Left kidney (tissue), 2 donors: Measurements from ENCODE around the gene BBS12. TPM values are rescaled to one million over a fixed set of nuclear protein-coding genes. Genes with fewer than 3 reads are reported as not detected.
A peak's percentile ranks its signal among the peaks of the same experiment; 100 is the strongest.

Experiments used
- DNase-seq: peaks from one replicate; pipeline ENCODE4 v3.0.0-alpha.2; 2013
- polyA plus RNA-seq: library from polyadenylated mRNA; unstranded; fragments of 120-200 nt; gene quantifications from one replicate; pipeline ENCODE4 v1.2.1, GENCODE V29; 2013; ENCODE audit not compliant: insufficient read length

BBS12 gene
- polyA plus RNA-seq, 1 donor: 15.7 TPM

GRCh38 chr4:122711919-122712318 is 20.6 kb upstream of the BBS12 start:
- no peak for DNase-seq

DNA sequence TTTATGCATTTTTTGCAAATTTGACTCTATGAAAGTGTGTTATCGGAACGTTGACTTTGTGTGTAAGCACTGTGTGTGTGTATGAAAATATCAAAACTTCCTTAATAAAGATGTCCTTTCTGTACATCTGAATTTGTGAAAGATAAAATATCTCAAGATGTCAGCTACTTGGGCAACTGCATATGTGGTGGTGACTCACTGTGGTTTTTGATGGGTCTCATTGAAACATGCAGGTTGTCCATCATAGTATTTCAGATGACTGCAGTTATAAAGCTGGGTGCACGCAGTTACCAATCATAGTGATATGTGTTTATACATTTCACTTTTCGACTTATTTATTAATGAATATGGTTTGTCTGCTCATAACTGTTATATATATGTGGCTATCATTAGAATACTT is 19.7 kb upstream of the BBS12 start:
- DNase-seq: no peak

GRCh38 chr4:122715221-122715620 is 17.3 kb upstream of the BBS12 start:
- no peak for DNase-seq

DNA sequence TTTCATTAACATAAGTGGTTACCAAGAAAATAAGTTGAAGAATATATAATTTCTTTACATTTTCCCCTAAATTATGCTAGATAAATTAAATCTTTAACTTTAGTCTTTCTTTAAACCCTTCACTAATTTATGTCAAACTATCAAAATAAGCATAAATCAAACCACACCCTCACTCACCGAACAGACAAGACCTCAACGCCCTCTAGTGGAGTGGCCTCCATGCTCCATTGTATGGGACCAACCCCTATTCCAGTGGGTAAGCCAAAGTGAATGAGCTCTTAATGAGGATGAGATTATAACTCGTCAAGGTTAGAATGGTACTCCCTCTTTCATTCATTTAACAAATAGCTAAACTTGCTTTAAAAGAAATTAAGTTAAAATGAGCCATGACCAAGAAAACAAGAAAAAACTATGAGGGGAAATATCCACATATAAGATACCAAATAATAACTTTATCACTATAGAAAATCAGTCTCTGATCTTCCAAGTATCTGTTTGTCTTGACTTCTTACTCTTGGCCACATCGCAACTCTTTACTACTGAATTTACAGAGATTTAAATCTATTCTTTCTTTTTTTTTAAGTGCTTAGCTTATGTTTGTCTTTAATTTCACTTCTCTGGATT is 15.6 kb upstream of the BBS12 start:
- DNase-seq: no peak

DNA sequence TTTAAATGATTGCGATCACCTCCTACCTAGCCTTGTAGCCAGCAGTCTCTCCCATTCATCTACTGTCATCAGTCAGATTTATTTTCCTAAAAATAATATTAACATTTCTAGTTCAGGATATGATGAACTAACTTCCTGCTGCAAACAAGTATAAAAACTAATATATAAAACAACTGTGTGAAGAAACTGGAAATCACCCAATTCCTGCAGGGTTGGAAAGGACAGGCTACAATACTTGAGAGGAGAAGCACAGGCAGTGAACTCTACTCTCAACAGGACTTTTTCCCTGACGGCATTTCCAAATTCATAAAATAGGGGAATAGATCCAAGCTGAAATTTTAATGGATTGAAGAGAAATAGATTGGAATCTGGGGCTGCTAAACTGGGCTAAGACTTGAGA is 14.2 kb upstream of the BBS12 start:
- no peak for DNase-seq

DNA sequence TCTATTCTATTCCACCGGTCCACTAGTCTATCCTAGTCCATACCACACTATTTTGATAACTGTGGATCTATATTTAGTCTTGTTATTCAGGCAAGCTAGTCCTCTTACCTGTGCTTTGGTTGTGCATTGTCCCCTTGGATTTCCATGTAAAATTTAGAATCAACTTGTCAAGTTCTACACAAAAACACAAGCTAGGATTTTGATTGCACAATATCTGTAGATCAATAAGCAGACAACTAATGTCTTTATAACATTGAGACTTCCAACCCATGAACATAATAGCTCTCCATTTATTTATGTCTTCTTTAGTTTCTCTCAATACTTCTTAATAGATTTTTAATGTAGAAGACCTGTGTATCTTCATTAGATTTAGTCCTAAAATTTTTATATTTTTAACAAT is 10.2 kb upstream of the BBS12 start:
- DNase-seq: no peak

- no peak for DNase-seq
Measured at GRCh38 chr4:122728856-122729255, 3.6 kb upstream of the BBS12 start.

DNA sequence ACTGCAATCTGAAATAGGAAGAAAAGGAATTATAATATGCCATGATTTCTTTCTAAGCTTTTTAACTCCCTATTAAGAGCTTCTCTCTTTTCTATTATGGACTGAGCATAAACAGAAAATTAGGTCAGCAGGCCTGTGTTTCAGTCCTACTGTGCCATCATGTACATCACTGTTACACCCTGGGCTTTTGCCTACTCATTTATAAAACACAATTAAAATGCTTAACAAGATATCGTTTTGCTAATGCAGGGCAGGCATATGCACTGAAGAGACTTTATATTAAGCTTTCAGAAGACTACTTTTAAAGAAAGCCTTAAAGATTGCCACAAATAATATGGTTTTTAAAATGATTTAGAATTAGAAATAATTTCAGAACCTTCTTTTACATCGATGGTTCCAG is 828 bp upstream of the BBS12 start:
- no peak for DNase-seq

DNA sequence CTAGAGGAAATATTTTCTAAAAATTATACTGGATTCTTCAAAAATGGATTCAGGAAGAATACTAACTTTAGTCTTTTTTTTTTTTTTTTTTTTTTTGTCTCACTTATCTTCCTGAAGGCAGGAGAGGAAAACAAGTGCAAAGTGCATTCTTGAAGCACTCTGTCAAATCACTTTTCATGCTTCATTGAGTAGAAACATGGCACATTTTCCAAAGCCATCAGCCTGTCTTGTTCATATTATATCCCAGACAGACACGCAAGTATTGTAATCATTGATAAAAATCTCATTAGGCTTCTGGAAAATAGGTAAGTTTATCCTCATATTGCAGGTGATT is 1.2 kb downstream of the BBS12 start:
- DNase-seq: no peak

DNA sequence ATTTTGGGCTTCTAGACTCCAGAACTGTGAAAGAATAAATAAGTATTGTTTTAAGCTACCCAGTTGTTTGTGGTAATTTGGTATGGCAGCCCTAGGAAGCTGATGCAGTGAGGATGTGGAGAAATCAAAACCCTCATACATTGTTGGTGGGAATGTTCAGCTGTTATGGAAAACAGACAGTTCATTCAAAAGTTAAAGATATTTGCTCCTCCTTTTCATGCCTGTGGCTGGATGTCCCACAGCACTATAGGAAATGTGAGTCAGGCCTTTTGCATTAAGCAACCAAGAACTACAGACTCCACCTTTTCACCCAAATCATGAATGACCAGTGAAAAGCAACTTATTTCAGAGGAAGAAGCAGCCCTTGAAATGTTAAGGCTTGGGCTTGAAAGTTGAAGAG is 6.7 kb downstream of the BBS12 start:
- no peak for DNase-seq

DNA sequence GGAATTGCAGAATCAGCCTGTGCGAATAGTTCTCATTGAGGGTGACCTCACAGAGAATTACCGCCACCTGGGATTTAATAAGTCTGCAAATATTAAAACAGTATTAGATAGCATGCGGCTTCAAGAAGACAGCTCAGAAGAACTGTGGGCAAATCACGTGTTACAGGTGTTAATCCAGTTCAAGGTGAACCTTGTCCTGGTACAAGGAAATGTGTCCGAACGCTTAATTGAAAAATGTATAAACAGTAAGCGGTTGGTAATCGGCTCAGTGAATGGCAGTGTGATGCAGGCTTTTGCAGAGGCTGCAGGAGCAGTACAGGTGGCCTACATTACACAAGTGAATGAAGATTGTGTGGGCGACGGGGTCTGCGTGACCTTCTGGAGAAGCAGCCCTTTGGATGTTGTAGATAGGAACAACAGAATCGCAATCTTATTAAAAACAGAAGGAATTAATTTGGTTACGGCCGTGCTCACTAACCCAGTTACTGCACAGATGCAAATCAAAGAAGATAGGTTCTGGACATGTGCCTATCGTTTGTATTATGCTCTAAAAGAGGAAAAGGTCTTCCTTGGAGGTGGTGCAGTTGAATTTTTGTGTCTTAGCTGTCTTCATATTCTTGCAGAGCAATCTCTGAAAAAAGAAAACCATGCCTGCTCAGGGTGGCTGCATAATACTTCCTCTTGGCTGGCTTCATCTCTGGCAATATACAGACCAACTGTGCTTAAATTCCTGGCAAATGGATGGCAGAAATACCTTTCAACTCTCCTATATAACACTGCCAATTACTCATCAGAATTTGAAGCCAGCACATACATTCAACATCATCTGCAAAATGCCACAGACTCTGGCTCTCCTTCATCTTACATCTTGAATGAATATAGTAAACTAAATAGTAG is 10.7 kb downstream of the BBS12 start:
- no peak for DNase-seq

- DNase-seq: no peak
Measured at GRCh38 chr4:122744229-122744628, 11.7 kb downstream of the BBS12 start.

DNA sequence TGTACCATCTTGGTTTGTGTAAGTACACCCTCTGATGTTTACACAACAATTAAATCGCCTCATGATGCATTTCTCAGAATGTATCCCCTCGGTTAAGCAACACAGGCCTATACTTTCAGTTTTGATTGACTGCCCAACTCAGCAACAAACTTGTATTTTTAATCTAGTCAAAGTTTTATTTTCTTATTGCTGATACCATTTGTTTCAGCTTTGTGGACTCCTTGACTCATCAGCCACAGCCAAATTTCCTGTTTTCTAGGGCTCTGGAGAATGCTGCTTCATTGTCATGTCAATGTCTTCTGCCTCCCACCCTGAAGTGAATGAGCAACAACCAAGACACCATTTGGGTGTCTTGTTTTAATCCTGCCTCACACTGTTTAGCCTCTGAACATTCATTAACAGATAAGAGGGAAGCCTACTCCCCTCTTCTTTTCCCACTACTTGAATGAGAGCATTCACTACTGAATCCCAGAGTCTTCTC is 14.0 kb downstream of the BBS12 start:
- DNase-seq: no peak

DNA sequence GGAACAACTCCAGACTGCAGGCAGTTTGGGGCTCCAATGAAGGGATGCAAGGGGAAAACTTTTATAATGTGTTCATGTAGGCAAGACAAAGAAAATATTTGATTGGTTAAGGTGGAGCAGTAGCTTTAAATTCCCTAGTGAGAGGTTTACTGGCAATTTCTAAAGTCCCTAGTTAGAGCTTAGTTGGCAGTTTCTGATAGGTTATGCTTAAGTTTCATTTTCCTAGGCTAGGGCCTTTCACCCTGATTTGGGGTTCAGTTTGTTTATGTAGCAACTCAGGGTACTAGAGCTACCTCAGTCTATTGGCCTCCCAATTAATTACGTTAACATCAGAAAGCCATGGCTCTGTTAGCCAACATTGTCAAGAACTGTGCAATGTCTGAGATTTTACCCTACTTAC is 14.6 kb downstream of the BBS12 start:
- no peak for DNase-seq

DNA sequence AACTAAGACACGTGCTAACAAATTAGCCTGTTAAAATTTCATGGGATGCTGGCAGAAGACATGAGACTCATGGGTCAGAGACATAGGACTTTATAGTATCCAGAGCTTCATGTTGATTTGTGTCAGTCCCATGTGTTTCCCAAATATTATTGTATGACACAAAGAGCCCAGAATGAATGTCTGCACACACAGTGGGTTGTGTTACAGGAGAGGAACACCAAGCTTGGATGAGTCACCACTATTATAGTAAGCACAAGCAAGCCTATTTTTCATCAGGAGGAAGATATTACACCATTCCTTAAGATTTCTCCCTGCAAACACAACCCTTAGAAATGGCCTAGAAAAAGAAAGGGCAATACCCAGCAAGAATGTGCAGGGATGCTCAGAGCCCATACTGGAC is 15.4 kb downstream of the BBS12 start:
- DNase-seq: no peak

GRCh38 chr4:122749704-122750454 is 17.4 kb downstream of the BBS12 start:
- DNase-seq: no peak

DNA sequence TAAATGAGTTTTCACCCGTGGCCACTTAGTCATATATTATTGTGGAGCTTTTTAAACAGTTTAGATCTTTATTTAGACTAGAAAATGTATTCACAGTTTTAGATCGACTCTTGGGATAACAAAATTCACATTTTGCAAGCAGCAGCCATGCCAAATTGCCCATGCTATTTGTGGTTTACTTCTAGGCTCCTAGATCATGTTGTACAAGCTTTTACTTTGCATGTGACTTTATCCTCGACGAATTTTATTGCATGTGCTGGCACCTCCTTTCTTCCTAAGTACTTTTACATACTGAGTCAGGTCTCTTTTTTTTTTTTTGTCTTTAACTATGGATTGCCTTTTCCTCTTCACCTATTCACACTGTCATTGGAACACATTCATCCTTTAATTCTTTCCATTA is 23.2 kb downstream of the BBS12 start:
- no peak for DNase-seq

GRCh38 chr4:122758033-122758432 is 25.5 kb downstream of the BBS12 start:
- DNase-seq: peak; percentile 41

DNA sequence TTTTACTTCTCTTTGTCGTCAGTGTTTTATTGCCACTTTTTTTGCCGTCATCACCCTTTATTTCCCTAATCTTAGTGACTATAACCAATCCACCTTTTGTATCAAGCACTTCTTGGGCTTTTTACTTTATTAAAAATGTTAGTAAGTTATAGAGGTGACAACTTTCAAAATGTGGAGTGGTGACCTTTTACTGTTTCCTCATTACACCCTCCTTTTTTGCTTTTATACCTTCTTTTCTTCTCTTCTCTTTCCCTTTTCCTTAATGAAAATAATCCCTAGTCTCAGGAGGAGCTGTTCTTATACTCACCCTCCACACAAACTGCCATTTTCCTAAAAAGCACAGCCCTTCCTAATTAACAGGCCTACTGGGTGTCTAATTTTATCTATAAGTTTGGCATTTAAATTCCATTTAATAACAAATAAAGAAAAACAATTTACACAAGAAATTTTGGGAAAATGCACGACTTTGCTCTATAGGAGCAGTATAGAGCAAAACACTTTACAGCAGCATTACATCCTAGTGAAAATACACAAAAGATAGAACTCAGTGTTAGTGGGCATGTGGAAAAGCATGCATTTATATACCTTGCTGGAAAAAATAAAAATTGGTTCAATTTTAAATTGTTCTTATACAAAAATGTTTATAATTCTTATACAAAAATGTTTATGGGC is 27.3 kb downstream of the BBS12 start:
- DNase-seq: no peak

- no peak for DNase-seq
Measured at GRCh38 chr4:122762520-122762919, 30.0 kb downstream of the BBS12 start.

DNA sequence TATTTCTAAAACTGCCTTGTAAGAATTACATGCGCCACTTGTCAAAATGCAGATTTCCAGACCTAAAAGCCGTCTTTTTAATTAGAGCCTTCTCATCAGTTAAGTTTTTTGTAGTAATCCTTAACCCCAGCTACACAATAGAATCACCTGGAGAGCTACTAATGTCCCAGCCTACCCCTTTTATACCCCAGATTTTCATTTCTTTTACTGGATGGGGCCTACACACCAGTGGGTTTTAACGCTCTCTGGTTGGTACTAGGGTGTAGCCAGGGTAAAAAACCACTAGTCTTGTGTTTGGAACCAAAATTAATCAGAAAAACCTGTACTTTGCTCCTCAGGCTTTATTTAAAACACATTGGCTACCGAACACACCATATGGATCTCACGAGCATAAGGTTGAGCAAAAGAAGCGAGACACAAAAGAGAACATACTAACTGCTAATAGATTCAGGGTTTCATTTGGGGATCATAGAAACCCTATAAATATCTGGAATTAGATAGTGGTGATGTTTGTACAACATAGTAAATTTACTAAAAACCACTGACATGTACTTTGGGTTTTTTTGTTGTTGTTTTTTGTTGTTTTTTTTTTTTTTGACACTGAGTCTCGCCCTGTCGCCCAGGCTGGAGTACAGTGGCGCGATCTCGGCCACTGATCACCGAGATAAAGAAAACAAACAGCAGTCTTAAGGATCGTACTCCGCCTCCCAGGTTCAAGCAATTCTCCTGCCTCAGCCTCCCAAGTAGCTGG is 30.6 kb downstream of the BBS12 start:
- DNase-seq: no peak
